ENCODE measurements around the gene NARS2.

NARS2 gene

DNA sequence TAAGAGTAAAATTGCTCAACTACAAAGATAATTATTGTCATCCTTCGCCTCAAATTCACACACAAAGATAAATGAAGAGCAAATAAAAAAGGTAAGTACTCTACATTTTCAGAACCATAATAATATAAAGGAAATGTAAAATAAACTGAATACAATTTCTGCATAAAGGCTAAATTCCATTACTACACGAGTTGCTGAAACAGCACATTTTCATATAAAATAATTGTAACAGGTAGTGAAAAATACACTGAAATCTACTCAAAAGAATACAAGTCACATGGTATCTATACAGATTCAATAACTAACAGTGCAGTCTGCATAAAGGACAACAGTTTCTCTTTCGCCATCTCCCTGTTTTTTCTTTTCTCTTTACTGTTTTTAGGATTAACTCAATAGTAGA, 102.3 kb downstream of the NARS2 start:
- H3F3A ChIP-seq (ENCODE audit: insufficient read depth), result 0 out of 2 replicates have a peak, but pooled peaks cover 6% of the 10 kb centered on the region
- H3K36me3 ChIP-seq (ENCODE audit: low read length), result 0 out of 2 replicates have a peak, but pooled peaks cover 3% of the 10 kb centered on the region
- no peaks in the 10 kb centered on the region for H3K9me2 ChIP-seq (replicated peaks; ENCODE audit: insufficient read depth, low read length)
- no peak overlapping the region for H3K9ac ChIP-seq (ENCODE audit: low read length)
- H3K27me3 ChIP-seq (ENCODE audit: low read length), result no peaks in the 10 kb centered on the region
- H3K79me2 ChIP-seq (ENCODE audit: insufficient read depth, low read length), result no peaks in the 10 kb centered on the region
- H4K20me1 ChIP-seq (ENCODE audit: low read depth, low read length), result no peaks in the 10 kb centered on the region
- H3K4me3 ChIP-seq (ENCODE audit: insufficient read depth, low read length, poor library complexity, severe bottlenecking), result no peak overlapping the region
- no peak for TF ChIP-seq EZH2phosphoT487 (conservative IDR thresholded peaks at IDR 0.05; ENCODE audit: low read length)
- TF ChIP-seq, protein P1, sequence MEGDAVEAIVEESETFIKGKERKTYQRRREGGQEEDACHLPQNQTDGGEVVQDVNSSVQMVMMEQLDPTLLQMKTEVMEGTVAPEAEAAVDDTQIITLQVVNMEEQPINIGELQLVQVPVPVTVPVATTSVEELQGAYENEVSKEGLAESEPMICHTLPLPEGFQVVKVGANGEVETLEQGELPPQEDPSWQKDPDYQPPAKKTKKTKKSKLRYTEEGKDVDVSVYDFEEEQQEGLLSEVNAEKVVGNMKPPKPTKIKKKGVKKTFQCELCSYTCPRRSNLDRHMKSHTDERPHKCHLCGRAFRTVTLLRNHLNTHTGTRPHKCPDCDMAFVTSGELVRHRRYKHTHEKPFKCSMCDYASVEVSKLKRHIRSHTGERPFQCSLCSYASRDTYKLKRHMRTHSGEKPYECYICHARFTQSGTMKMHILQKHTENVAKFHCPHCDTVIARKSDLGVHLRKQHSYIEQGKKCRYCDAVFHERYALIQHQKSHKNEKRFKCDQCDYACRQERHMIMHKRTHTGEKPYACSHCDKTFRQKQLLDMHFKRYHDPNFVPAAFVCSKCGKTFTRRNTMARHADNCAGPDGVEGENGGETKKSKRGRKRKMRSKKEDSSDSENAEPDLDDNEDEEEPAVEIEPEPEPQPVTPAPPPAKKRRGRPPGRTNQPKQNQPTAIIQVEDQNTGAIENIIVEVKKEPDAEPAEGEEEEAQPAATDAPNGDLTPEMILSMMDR (IDR thresholded peaks at IDR 0.05; ENCODE audit: insufficient read depth, low read length, poor library complexity, severe bottlenecking), result no peak
- no peak overlapping the region for H3K4me2 ChIP-seq (ENCODE audit: low read depth, low read length, poor library complexity, severe bottlenecking)
- H3K9me3 ChIP-seq (ENCODE audit: insufficient read depth, low read length), result no peaks in the 10 kb centered on the region
- H2AFZ ChIP-seq (ENCODE audit: low read depth, low read length, severe bottlenecking), result no peak overlapping the region
- H3K27ac ChIP-seq (ENCODE audit: low read depth, low read length), result no peak overlapping the region

DNA sequence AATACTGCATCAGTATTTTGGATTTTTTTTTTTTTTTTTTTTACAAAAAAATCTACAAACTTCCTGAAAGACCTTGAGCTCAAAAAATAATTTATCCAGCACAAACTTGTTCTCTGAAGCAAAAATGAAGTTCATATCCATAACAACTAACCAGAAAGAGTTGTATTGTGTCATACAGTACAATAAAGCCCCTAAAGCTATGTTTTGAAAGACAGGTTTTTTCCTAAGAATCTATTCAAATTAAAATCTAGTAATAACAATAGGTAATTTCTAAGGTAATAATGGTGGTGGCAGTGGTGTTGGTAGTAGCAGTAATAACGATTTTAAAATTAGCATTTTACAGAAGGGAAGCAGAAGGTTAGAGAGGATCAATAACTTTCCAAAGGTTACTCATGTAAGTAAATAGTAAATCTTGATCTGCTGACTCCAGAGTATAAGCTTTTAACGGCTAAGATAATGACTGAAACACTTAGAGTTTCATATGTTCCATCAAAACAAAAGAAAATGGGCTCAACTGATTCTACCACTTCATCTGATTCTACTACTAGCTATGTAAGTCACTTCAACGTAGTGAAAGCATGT, 103.7 kb downstream of the NARS2 start:
- TF ChIP-seq, protein P1 (IDR thresholded peaks at IDR 0.05; ENCODE audit: insufficient read depth, low read length, poor library complexity, severe bottlenecking), result no peak
- TF ChIP-seq EZH2phosphoT487 (conservative IDR thresholded peaks at IDR 0.05; ENCODE audit: low read length), result no peak
- H3K36me3 ChIP-seq (ENCODE audit: low read length), result no peaks in the 10 kb centered on the region
- H3K4me2 ChIP-seq (ENCODE audit: low read depth, low read length, poor library complexity, severe bottlenecking), result no peak overlapping the region
- H4K20me1 ChIP-seq (ENCODE audit: low read depth, low read length), result no peaks in the 10 kb centered on the region
- no peak overlapping the region for H3K9ac ChIP-seq (ENCODE audit: low read length)
- peaks cover 7% of the 10 kb centered on the region; the same call in 1 of the 2 replicates for H3F3A ChIP-seq (ENCODE audit: insufficient read depth)
- H3K79me2 ChIP-seq (ENCODE audit: insufficient read depth, low read length), result no peaks in the 10 kb centered on the region
- H3K9me3 ChIP-seq (ENCODE audit: insufficient read depth, low read length), result no peaks in the 10 kb centered on the region
- H3K27ac ChIP-seq (ENCODE audit: low read depth, low read length), result no peak overlapping the region
- H2AFZ ChIP-seq (ENCODE audit: low read depth, low read length, severe bottlenecking), result no peak overlapping the region
- no peaks in the 10 kb centered on the region for H3K9me2 ChIP-seq (replicated peaks; ENCODE audit: insufficient read depth, low read length)
- H3K27me3 ChIP-seq (ENCODE audit: low read length), result no peaks in the 10 kb centered on the region
- H3K4me3 ChIP-seq (ENCODE audit: insufficient read depth, low read length, poor library complexity, severe bottlenecking), result no peak overlapping the region

DNA sequence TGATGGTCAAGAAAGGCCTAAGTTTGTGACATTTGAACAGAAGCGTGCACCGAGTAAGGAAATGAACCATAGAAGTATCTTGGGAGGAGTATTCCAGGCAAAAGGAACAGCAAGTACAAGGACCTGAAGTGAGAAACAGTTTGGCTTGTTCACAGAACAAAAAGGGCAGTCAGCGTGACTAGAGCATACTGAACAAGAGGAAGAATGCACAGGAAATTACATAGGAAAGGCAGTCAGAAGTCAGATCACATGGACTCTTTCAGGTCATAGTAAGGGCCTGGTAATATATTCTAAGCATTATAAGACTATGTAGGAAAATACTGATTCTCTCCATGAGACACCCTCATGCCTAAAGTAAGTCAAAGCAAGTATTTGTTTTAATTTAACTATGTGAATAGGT, 104.8 kb downstream of the NARS2 start:
- no peaks in the 10 kb centered on the region for H3K9me2 ChIP-seq (replicated peaks; ENCODE audit: insufficient read depth, low read length)
- H3F3A ChIP-seq (ENCODE audit: insufficient read depth), result peaks cover 14% of the 10 kb centered on the region; the same call in 1 of the 2 replicates
- no peaks in the 10 kb centered on the region for H3K79me2 ChIP-seq (ENCODE audit: insufficient read depth, low read length)
- no peak overlapping the region for H2AFZ ChIP-seq (ENCODE audit: low read depth, low read length, severe bottlenecking)
- no peaks in the 10 kb centered on the region for H3K9me3 ChIP-seq (ENCODE audit: insufficient read depth, low read length)
- H3K4me2 ChIP-seq (ENCODE audit: low read depth, low read length, poor library complexity, severe bottlenecking), result no peak overlapping the region
- H4K20me1 ChIP-seq (ENCODE audit: low read depth, low read length), result no peaks in the 10 kb centered on the region
- no peak overlapping the region for H3K4me3 ChIP-seq (ENCODE audit: insufficient read depth, low read length, poor library complexity, severe bottlenecking)
- no peak for TF ChIP-seq EZH2phosphoT487 (conservative IDR thresholded peaks at IDR 0.05; ENCODE audit: low read length)
- TF ChIP-seq, protein P1 (IDR thresholded peaks at IDR 0.05; ENCODE audit: insufficient read depth, low read length, poor library complexity, severe bottlenecking), result no peak
- no peak overlapping the region for H3K27ac ChIP-seq (ENCODE audit: low read depth, low read length)
- no peaks in the 10 kb centered on the region for H3K36me3 ChIP-seq (ENCODE audit: low read length)
- no peaks in the 10 kb centered on the region for H3K27me3 ChIP-seq (ENCODE audit: low read length)
- no peak overlapping the region for H3K9ac ChIP-seq (ENCODE audit: low read length)

All from SU-DHL-6 (cell line).